GM18907 (cell line): Measurements from ENCODE around the gene CLSTN2.

Experiments
- ATAC-seq: cut with Tn5 transposase; IDR thresholded peaks from one replicate; pipeline ENCODE4 v1.9.1; 2021; ENCODE audit warnings: mild to moderate bottlenecking, moderate library complexity; ENCODE audit not compliant: unreplicated experiment

CLSTN2 gene

GRCh38 chr3:140572334-140572733 is 637.3 kb downstream of the CLSTN2 start:
- no peak for ATAC-seq

GRCh38 chr3:140573011-140573410 is 638.0 kb downstream of the CLSTN2 start:
- ATAC-seq: no peak

GRCh38 chr3:140574375-140574774 is 639.4 kb downstream of the CLSTN2 start:
- no peak for ATAC-seq

GRCh38 chr3:140576449-140576848 is 641.5 kb downstream of the CLSTN2 start:
- ATAC-seq: no peak

- ATAC-seq: no peak
Measured at GRCh38 chr3:140577911-140578310, 642.9 kb downstream of the CLSTN2 start.

- no peak for ATAC-seq
Measured at GRCh38 chr3:140579260-140579659, 644.3 kb downstream of the CLSTN2 start.

GRCh38 chr3:140580746-140581145 is 645.8 kb downstream of the CLSTN2 start:
- no peak for ATAC-seq

GRCh38 chr3:140584549-140584948 is 649.6 kb downstream of the CLSTN2 start:
- no peak for ATAC-seq

GRCh38 chr3:140585828-140586227 is 650.8 kb downstream of the CLSTN2 start:
- no peak for ATAC-seq

- ATAC-seq: no peak
Measured at GRCh38 chr3:140586311-140586710, 651.3 kb downstream of the CLSTN2 start.

GRCh38 chr3:140588558-140588957 is 653.6 kb downstream of the CLSTN2 start:
- ATAC-seq: no peak

- ATAC-seq: no peak
Measured at GRCh38 chr3:140593766-140594165, 658.8 kb downstream of the CLSTN2 start.

GRCh38 chr3:140595295-140595694 is 660.3 kb downstream of the CLSTN2 start:
- ATAC-seq: no peak

GRCh38 chr3:140597364-140597763 is 662.4 kb downstream of the CLSTN2 start:
- no peak for ATAC-seq

- ATAC-seq: no peak
Measured at GRCh38 chr3:140597792-140598191, 662.8 kb downstream of the CLSTN2 start.

- no peak for ATAC-seq
Measured at GRCh38 chr3:140599009-140599408, 664.0 kb downstream of the CLSTN2 start.

- no peak for ATAC-seq
Measured at GRCh38 chr3:140599496-140599895, 664.5 kb downstream of the CLSTN2 start.

- ATAC-seq: no peak
Measured at GRCh38 chr3:140601881-140602280, 666.9 kb downstream of the CLSTN2 start.

- ATAC-seq: no peak
Measured at GRCh38 chr3:140602781-140603180, 667.8 kb downstream of the CLSTN2 start.

- ATAC-seq: no peak
Measured at GRCh38 chr3:140603766-140604165, 668.8 kb downstream of the CLSTN2 start.

GRCh38 chr3:140610544-140610943 is 675.6 kb downstream of the CLSTN2 start:
- no peak for ATAC-seq

GRCh38 chr3:140614001-140614400 is 679.0 kb downstream of the CLSTN2 start:
- no peak for ATAC-seq

- no peak for ATAC-seq
Measured at GRCh38 chr3:140617135-140617534, 682.1 kb downstream of the CLSTN2 start.

- no peak for ATAC-seq
Measured at GRCh38 chr3:140626856-140627255, 691.9 kb downstream of the CLSTN2 start.
